HTERT RPE-1 (cell line): Measurements from ENCODE around the gene USP6.
"Not testable (repeated sequence)": the region's sequence is repeated elsewhere in the genome, so short reads cannot be mapped to it uniquely, and the experiment has no call there.

Experiments used
- in situ Hi-C: fragments of 300-500 bp; cut with MboI; formaldehyde crosslinking; loops from 4 replicates; pipeline ENCODE4 v1.14.3; 2020; ENCODE audit warnings: low sequenced_read_pairs

The USP6 gene

DNA sequence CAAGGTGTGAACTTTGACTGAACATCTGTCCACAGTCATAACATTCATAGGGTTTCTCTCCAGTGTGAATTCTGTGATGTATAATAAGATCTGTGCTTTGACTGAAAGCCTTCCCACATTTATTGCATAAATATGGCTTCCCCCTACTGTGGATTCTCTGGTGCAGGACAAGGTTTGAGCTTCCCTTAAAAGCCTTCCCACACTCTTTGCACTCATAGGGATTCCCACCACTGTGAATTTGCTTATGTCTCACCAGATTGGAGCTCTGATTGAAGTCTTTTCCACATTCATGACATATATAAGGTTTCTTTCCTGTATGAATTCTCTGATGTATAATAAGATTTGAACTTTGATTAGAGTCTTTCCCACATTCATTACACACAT is 67.6 kb downstream of the USP6 start:
- in situ Hi-C loops, result no loop called here

DNA sequence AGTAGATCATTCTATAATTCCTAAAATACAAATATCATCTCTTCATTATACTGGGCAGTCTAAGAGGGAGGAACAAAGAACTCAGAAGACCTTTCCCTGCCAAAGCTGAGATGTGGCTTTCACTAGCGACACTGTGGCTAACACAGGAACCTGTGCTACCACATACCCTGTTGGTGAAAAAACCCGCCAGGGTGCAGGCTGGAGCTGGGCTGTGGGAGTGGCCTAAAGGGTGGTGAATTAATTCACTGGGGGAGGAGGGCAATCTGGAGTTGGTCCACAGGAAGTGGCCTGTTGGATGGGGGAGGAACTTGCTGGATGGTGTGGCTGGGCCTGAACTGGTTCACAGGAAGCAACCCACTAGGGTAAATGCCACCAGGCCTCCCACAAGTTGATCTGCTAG is 68.5 kb downstream of the USP6 start:
- in situ Hi-C loops, result no loop called here

- in situ Hi-C loops, result no loop called here
Observed at GRCh38 chr17:5191541-5192417, 75.9 kb downstream of the USP6 start, which contains the start of gene ZNF594. Gene ZNF594 (minus strand): TSS chr17:5191868. CDS start chr17:5184256, 7,612 bp downstream.

- in situ Hi-C loops, result no loop called here
Observed at GRCh38 chr17:5194346-5194745, 78.5 kb downstream of the USP6 start.

DNA sequence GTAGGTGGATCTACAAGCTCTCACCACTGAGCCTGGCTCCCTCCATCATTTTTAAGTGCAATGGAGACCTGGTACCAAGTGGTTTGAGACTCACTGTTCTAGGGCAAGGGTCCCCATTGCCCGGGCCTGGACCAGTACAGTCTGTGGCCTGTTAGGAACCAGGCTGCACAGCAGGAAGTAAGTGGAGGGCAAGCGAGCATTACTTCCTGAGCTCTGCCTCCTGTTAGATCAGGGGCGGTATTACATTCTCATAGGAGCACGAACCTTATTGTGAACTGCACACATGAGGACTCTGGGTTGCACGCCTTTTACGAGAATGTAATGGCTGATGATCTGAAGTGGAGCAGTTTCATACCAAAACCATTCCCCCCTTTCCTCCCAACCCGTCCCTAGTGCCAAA is 82.6 kb downstream of the USP6 start:
- in situ Hi-C loops, result no loop called here

GRCh38 chr17:5200360-5200759 is 84.5 kb downstream of the USP6 start:
- in situ Hi-C loops, result no loop called here

- in situ Hi-C loops, result no loop called here
Observed at GRCh38 chr17:5201011-5201410, 85.2 kb downstream of the USP6 start.

- in situ Hi-C loops, result no loop called here
Observed at GRCh38 chr17:5203178-5203907, 87.5 kb downstream of the USP6 start.

- in situ Hi-C loops, result no loop called here
Observed at GRCh38 chr17:5203908-5204294, 88.1 kb downstream of the USP6 start.

GRCh38 chr17:5209396-5209795 is 93.6 kb downstream of the USP6 start:
- in situ Hi-C loops, result no loop called here

DNA sequence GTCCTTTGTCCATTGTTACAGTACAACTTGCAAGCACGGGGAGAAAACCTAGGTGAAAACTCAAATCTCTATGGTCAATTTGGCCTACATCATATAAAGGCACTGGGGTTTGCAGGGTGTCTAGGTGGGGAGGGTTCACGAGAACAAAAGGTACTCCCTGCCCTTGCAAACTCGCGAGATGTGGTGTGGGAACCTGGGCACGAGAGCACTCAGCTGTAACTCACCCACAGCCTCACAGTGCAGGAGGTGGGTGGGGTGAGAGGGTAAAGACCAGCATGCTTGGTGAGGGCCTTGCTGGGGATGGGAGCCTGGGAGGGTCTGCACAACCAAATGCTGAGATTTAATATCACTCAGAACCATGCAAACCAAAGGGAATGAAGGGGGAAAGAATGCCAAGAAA is 94.3 kb downstream of the USP6 start:
- in situ Hi-C loops, result no loop called here

DNA sequence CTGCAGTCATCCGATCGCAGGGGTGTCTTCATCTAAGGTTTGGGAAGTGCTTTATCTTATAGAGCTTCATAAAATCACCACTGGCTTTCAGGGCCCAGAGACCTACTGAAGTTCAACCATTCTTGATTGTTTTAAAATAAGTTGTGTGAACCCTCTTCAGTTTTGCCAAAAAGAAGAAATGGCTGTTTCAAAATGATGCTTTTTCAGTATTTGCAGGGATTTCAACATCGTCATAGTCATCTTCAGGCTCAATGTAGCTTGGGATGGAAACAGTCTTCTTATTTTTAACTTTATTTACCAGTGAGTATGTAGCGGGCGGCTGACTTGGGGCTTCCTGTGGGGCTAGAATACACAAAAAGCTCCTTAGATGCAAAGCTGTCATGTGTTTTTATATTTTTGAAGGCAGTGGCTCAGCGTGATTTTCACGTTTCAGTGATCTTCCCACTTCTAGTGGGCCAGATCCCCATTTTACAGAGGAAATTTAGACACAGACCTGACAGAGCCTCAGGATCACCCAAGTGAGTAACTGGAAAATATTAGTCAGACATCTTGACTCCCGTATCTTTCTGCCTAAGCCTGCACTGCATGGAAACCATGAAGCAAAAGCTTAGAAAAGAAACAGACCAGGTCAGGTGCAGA is 94.9 kb downstream of the USP6 start:
- in situ Hi-C loops, result no loop called here

DNA sequence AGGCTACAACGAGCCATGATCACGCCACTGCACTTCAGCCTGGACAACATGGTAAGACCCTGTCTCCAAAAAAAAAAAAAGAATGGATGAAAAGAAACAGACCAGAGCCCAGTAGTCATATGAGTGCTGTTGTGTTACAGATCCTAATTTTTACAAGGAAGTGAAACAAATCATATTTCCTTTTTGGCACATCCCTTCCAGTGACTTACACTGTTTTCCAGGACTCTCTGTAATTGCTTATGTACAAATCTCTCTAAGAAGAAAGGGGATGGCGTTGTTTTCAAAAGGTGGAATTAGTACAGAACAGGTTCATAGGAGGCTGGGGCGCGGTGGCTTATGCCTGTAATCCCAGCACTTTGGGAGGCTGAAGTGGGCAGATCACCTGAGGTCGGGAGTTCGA is 95.6 kb downstream of the USP6 start:
- in situ Hi-C loops, result no loop called here

DNA sequence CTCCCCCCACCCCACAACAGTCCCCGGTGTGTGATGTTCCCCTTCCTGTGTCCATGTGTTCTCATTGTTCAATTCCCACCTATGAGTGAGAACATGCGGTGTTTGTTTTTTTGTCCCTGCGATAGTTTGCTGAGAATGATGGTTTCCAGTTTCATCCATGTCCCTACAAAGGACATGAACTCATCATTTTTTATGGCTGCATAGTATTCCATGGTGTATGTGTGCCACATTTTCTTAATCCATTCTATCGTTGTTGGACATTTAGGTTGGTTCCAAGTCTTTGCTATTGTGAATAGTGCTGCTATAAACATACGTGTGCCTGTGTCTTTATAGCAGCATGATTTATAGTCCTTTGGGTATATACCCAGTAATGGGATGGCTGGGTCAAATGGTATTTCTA is 101.7 kb downstream of the USP6 start:
- in situ Hi-C loops, result not testable (repeated sequence)

DNA sequence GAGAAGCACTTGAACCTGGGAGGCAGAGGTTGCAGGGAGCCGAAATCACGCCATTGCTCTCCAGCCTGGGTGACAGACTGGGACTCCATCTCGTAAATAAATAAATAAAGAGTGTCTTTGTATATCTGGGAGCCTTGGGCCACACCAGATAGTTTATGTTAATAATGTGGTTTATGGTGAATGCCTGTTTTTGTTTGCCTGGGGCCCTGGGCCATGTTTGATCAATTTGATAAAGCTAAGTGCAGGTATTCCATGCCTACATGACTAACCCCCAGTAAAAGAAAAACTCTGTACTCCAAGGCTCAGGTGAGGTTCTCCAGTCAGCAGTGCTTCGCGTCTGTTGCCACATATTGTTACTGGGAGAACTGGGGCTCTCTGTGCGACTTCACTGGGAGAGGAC is 103.7 kb downstream of the USP6 start:
- in situ Hi-C loops, result no loop called here

- in situ Hi-C loops, result no loop called here
Observed at GRCh38 chr17:5220074-5220473, 104.2 kb downstream of the USP6 start.

DNA sequence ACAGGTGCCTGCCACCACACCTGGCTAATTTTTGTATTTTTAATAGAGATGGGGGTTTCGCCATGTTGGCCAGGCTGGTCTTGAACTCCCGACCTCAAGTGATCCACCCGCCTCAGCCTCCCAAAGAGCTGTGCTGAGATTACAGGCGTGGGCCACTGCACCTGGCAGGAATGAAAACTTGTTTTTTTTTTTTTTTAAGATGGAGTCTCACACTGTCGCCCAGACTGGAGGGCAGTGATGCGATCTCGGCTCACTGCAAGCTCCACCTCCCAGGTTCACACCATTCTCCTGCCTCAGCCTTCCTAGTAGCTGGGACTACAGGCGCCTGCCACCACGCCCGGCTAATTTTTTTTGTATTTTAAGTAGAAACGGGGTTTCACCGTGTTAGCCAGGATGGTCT is 106.1 kb downstream of the USP6 start:
- in situ Hi-C loops, result not testable (repeated sequence)
